Neural progenitor cell (in vitro differentiated cells): ENCODE measurements around the gene PRRC2A.

Experiments
- EZH2 ChIP-seq: fragments of 200-600 bp; sonication (generic); IDR thresholded peaks from 2 replicates; pipeline ENCODE4 v1.6.1; 2017; ENCODE audit warnings: antibody characterized with exemption, mild to moderate bottlenecking, moderate library complexity
- EZH2phosphoT487 ChIP-seq: fragments of 200-600 bp; sonication (generic); IDR thresholded peaks from 2 replicates; pipeline ENCODE4 v1.6.1; 2017; ENCODE audit warnings: antibody characterized with exemption
- TF ChIP-seq, protein P1 (sequence below): fragments of 200-600 bp; sonication (generic); IDR thresholded peaks from 2 replicates; pipeline ENCODE4 v1.5.1; 2017; ENCODE audit warnings: antibody characterized with exemption, mild to moderate bottlenecking

DNA sequence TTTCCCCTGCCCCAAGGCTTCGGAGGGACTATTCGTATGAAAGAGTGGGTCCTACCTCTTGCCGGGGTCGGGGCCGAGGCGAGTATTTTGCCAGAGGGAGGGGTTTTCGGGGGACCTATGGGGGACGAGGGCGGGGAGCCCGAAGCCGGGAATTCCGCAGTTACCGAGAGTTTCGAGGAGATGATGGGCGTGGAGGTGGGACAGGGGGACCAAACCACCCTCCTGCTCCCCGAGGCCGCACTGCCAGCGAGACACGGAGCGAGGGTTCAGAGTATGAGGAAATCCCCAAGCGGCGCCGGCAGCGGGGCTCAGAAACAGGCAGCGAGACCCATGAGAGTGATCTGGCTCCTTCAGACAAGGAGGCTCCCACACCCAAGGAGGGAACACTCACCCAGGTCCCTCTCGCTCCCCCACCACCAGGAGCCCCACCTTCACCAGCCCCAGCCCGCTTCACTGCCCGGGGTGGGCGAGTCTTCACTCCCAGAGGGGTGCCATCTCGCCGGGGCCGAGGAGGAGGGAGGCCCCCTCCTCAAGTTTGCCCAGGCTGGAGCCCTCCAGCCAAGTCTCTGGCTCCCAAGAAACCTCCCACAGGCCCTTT, 11.3 kb downstream of the PRRC2A start:
- TF ChIP-seq, protein P1, sequence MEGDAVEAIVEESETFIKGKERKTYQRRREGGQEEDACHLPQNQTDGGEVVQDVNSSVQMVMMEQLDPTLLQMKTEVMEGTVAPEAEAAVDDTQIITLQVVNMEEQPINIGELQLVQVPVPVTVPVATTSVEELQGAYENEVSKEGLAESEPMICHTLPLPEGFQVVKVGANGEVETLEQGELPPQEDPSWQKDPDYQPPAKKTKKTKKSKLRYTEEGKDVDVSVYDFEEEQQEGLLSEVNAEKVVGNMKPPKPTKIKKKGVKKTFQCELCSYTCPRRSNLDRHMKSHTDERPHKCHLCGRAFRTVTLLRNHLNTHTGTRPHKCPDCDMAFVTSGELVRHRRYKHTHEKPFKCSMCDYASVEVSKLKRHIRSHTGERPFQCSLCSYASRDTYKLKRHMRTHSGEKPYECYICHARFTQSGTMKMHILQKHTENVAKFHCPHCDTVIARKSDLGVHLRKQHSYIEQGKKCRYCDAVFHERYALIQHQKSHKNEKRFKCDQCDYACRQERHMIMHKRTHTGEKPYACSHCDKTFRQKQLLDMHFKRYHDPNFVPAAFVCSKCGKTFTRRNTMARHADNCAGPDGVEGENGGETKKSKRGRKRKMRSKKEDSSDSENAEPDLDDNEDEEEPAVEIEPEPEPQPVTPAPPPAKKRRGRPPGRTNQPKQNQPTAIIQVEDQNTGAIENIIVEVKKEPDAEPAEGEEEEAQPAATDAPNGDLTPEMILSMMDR = no peak
- TF ChIP-seq EZH2 (no peak), EZH2phosphoT487 (no peak)
